K562 (cell line): ENCODE results near the gene SLC17A1.

ENCODE experiments used
- CTCF ChIP-seq, 3 experiments: IDR thresholded peaks in 2 of 3; conservative IDR thresholded peaks in 1 of 3; 2 replicates each; pipeline ENCODE4 v1.5.1; 2011 to 2012; ENCODE audit warnings: low read length in 3 of 3, mild to moderate bottlenecking in 3 of 3, control low read depth in 2 of 3, improper control_type of control experiment in 1 of 3, inconsistent platforms in 1 of 3, low read depth in 1 of 3, mixed read lengths in 1 of 3, moderate library complexity in 1 of 3; ENCODE audit not compliant: insufficient read depth in 2 of 3
- E2F1 ChIP-seq: sonication (generic); formaldehyde crosslinking; IDR thresholded peaks from 2 replicates; pipeline ENCODE4 v1.8.1; 2023; ENCODE audit warnings: mild to moderate bottlenecking, missing genetic modification reagents, moderate library complexity
- E2F4 ChIP-seq: sonication (generic); formaldehyde crosslinking; IDR thresholded peaks from 2 replicates; pipeline ENCODE4 v1.8.0; 2022; ENCODE audit warnings: mild to moderate bottlenecking, low read depth, missing genetic modification reagents
- HINFP ChIP-seq: fragments of 450-650 bp; conservative IDR thresholded peaks from 2 replicates; pipeline ENCODE4 v1.6.1; 2016; ENCODE audit warnings: missing genetic modification characterization, low read depth, mild to moderate bottlenecking, control low read depth, missing compliant biosample characterization
- POLR2AphosphoS2 ChIP-seq: IDR thresholded peaks from 2 replicates; pipeline ENCODE4 v1.6.1; 2012; ENCODE audit warnings: low read length, improper control_type of control experiment
- RFX5 ChIP-seq: IDR thresholded peaks from 2 replicates; pipeline ENCODE4 v1.6.1; 2011; ENCODE audit warnings: low read depth, mild to moderate bottlenecking, improper control_type of control experiment, low read length
- SMC3 ChIP-seq: conservative IDR thresholded peaks from 2 replicates; pipeline ENCODE4 v1.6.1; 2011; ENCODE audit warnings: low read depth, low read length, improper control_type of control experiment; ENCODE audit not compliant: insufficient read depth
- SP1 ChIP-seq: sonication (generic); formaldehyde crosslinking; IDR thresholded peaks from 2 replicates; pipeline ENCODE4 v1.8.1; 2022; ENCODE audit warnings: mild to moderate bottlenecking, missing genetic modification reagents
- TAF1 ChIP-seq: IDR thresholded peaks from 2 replicates; pipeline ENCODE4 v1.6.1; 2011; ENCODE audit warnings: mild to moderate bottlenecking, low read length, moderate library complexity; ENCODE audit not compliant: insufficient read depth, control insufficient read depth, severe bottlenecking; ENCODE audit errors: extremely low read depth
- TBL1XR1 ChIP-seq, 2 experiments: IDR thresholded peaks; 2 replicates each; pipeline ENCODE4 v1.6.1; 2012; ENCODE audit warnings: improper control_type of control experiment in 2 of 2, low read length in 2 of 2, mild to moderate bottlenecking in 1 of 2
- THRAP3 ChIP-seq: fragments of 450-650 bp; IDR thresholded peaks from 2 replicates; pipeline ENCODE4 v1.6.1; 2016; ENCODE audit warnings: mild to moderate bottlenecking, inconsistent platforms, borderline replicate concordance

GRCh38 chr6:25852756-25853155 lies 20.9 kb upstream of the SLC17A1 start:
- no peak for TF ChIP-seq SP1 (CRISPR knock-in tag)
- no peak for TF ChIP-seq POLR2AphosphoS2
- no peak for TF ChIP-seq SMC3
- no peak for TF ChIP-seq E2F4 (CRISPR knock-in tag)
- no peak for TF ChIP-seq HINFP (tag)
- no peak for TF ChIP-seq THRAP3
- no peak for TF ChIP-seq CTCF (IDR thresholded peaks at IDR 0.05 in 2 of 3, conservative IDR thresholded peaks at IDR 0.05 in 1 of 3; ENCODE audit: insufficient read depth in 2 of 3, low read depth in 1 of 3, low read length in 3 of 3)
- TF ChIP-seq TBL1XR1 (IDR thresholded peaks at IDR 0.05; ENCODE audit: low read length in 2 of 2), result no peak
- no peak for TF ChIP-seq E2F1 (CRISPR knock-in tag)
- no peak for TF ChIP-seq TAF1
- no peak for TF ChIP-seq RFX5
